Muscle layer of duodenum (tissue), 2 donors: ENCODE results near the gene RUNDC3A.
"Not testable (repeated sequence)": the region's sequence is repeated elsewhere in the genome, so short reads cannot be mapped to it uniquely, and the experiment has no call there.

ENCODE experiments used
- H3K27ac ChIP-seq: one replicate; pipeline ENCODE4 v1.7.0; 2013; ENCODE audit warnings: mild to moderate bottlenecking, low read length
- H3K27me3 ChIP-seq: one replicate; pipeline ENCODE4 v1.7.0; 2013; ENCODE audit warnings: low read depth, mild to moderate bottlenecking, control low read depth, low read length
- H3K36me3 ChIP-seq, 2 donors: one replicate each; pipeline ENCODE4 v1.7.0; 2013; ENCODE audit warnings: low read length in 2 of 2, control low read depth in 1 of 2, mild to moderate bottlenecking in 1 of 2; ENCODE audit not compliant: insufficient read depth in 2 of 2, control insufficient read depth in 1 of 2
- H3K4me1 ChIP-seq, 2 donors: one replicate each; pipeline ENCODE4 v1.7.0; 2013; ENCODE audit warnings: low read length in 2 of 2, mild to moderate bottlenecking in 2 of 2, control low read depth in 1 of 2, moderate library complexity in 1 of 2; ENCODE audit not compliant: insufficient read depth in 2 of 2, control insufficient read depth in 1 of 2
- H3K4me3 ChIP-seq, 2 donors: one replicate each; pipeline ENCODE4 v1.7.0; 2013; ENCODE audit warnings: low read length in 2 of 2, low read depth in 1 of 2, mild to moderate bottlenecking in 1 of 2
- H3K9me3 ChIP-seq, 2 donors: one replicate each; pipeline ENCODE4 v1.7.0; 2013; ENCODE audit warnings: low read length in 2 of 2, control low read depth in 1 of 2, mild to moderate bottlenecking in 1 of 2; ENCODE audit not compliant: control insufficient read depth in 1 of 2
- donor health status: healthy.

RUNDC3A gene

DNA sequence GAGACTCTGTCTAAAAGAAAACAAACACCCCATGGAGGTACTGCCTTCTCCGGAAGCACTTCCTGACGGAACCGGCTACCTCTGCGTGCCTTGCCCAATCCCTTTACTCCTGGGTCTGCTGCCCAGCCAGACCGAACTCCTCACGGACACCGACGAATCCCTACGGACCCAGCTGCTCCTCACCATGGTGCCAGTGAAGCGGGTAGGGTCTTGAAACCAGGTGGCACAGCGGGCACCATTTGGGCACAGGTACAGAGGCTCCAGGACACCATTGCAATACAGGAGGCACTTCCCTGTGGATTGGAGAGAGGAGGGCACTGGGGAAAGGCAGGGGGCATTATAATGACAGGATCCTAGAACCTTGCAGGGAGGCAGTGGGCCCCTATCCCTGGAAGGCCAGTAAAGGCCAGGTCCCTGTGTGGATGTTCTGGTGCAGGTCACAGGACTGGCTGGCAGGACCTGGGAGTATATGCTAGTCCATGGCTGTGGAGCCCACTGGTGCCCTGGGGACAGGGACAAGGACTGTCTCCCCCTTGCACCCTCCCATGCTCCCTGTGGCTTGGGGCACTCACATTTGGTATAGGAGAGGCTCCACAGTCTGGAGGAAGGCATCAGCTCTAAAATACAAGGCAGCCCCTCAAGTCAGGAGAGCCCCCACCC lies 14.0 kb downstream of the RUNDC3A start:
- H3K9me3 ChIP-seq, result no peaks in the 10 kb centered on the region
- peaks cover 3% of the 10 kb centered on the region for H3K27me3 ChIP-seq
- H3K4me1 ChIP-seq, result peaks cover 0 to 15% of the 10 kb centered on the region in 2 donors
- H3K27ac ChIP-seq, result no peak overlapping the region
- peaks cover 13 to 32% of the 10 kb centered on the region in 2 donors for H3K36me3 ChIP-seq
- H3K4me3 ChIP-seq, result no peak overlapping the region

DNA sequence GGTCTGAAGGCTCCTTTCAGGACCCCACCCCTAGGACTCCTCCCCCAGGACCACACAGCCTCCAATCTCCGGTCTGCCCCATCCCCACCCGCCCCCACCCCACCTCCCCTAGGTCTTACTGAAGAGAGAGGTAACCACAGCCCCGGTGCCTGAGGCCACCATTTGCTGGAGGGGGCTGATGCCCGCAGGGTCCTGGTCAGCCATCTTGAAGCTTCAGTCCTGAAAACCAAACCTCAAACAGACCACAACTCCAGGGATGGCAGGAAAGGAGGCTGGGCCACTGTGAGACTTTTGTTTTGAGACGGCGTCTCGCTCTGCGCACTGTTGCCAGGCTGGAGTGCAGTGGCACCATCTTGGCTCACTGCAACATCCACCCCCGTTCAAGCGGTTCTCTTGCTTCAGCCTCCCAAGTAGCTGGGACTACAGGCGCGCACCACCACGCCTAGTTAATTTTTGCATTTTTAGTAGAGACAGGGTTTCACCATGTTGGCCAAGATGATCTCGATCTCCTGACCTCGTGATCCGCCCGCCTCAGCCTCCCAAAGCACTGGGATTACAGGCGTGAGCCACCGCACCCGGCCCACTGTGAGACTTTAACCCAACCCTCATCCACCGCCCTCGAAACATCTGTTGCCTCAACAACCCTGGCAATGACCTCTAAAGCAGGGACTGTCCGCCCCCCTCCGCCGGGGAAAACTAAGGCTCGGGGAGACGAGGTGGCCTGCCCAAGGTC lies 15.1 kb downstream of the RUNDC3A start:
- no peaks in the 10 kb centered on the region for H3K9me3 ChIP-seq
- H3K36me3 ChIP-seq, result peaks cover 13 to 32% of the 10 kb centered on the region in 2 donors
- H3K27me3 ChIP-seq, result no peaks in the 10 kb centered on the region
- H3K4me3 ChIP-seq, result peak overlapping the region; percentile 71 to 96
- H3K27ac ChIP-seq, result peak overlapping the region; percentile 23
- H3K4me1 ChIP-seq, result peaks cover 0 to 15% of the 10 kb centered on the region in 2 donors

DNA sequence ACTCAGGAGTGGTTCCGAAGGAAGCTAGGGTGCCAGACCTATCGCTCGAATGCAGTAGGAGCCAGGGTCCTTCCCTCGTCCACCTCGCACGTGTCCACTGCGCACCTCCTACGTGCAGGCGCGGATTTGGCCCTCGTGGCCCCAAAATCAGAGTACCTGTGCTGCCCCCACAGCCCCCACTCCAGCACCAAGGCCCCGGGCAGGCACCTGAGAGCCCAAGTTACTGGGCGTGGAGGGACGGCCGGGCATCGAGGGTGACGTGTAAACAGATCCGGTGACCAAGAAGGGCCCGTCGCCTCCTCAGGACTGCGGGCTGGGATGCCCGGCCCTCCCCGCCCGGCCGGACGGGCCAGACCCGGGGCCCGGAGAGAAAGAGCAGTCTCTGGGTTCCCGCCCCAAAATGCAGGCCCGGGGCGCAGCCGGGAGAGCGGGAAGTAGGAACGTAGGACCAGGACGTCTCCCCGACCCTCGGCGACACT lies 15.7 kb downstream of the RUNDC3A start:
- H3K36me3 ChIP-seq, result peaks cover 13 to 32% of the 10 kb centered on the region in 2 donors
- peak overlapping the region; percentile 71 to 96 for H3K4me3 ChIP-seq
- H3K27ac ChIP-seq, result peak overlapping the region; percentile 23

DNA sequence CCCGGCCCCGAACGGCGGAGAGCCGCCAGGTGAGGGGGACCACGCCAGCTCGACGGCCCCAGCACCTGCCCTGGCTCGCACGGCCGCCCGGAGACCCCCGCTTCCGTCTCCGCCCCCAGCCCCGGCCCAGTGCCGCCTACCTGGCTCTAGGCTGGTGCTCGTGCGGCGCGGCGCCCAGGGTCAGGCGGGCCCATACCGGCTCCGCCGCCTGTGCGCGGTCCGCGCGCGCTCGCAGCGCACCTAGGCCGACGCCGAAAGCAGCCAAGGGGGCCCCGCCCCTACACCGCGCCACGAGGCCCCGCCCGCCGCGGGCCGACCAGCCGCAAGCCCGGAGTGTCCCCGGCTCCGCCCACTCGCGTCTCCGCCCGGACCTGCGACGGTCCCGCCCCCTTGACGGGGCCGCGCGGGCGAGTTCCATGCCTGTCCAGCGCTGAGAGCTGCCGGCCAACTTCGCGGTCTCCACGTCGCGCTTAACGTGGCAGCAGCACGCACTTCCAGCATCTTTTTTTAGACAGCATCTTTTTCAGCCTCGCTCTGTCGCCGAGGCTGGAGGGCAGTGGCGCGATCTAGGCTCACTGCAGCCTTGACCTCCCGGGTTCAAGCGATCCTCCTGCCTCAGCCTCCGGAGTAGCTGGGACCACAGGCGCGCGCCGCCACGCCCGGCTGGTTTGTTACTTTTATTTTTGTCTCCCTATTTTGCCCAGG lies 16.3 kb downstream of the RUNDC3A start, which contains the start of gene SLC25A39:
TSS of gene SLC25A39 (minus strand) at position 253 of the 705 bp plus-strand sequence. CDS start 1,261 bp downstream, outside the sequence.
- Histone ChIP-seq H3K36me3 (peaks cover 10 to 26% of the 10 kb centered on the region in 2 donors), H3K9me3 (no peaks in the 10 kb centered on the region), H3K27me3 (no peaks in the 10 kb centered on the region), H3K27ac (peak within 1 kb of the TSS; percentile 87), H3K4me3 (peak within 1 kb of the TSS; percentile 71 to 96), H3K4me1 (peaks cover 0 to 15% of the 10 kb centered on the region in 2 donors)

More for the DNA sequence above, 15.7 kb downstream of the RUNDC3A start:
- Histone ChIP-seq H3K9me3 (no peaks in the 10 kb centered on the region), H3K27me3 (no peaks in the 10 kb centered on the region), H3K4me1 (peaks cover 0 to 15% of the 10 kb centered on the region in 2 donors)

DNA sequence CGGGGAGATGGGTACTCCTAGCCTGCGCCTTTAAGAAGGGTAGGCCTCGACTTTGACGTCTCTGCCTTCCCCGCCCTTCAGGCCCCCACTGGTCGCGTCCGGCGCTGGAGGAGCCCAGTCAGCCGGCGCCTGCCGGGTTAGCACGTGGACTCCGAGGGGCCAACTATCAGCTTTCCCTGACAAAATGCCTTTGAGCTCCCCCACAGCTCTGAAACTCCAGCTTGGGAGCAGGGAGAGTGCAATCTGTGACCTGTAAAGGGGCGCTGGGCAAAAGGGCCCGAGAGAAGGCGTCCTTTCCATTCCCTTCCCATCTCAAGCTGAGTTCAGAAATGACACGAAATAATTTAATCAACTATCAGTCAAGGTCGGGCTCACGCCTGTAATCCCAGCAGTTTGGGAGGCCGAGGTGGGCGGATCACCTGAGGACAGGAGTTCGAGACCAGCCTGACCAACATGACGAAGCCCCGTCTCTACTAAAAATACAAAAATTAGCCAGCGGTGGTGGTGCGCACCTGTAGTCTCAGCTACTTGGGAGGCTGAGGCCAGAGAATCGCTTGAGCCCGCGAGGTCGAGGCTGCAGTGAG lies 18.6 kb downstream of the RUNDC3A start:
- Histone ChIP-seq H3K27ac (no peak overlapping the region), H3K27me3 (no peaks in the 10 kb centered on the region), H3K4me1 (peaks cover 0 to 20% of the 10 kb centered on the region in 2 donors), H3K9me3 (no peaks in the 10 kb centered on the region), H3K4me3 (peak overlapping the region in 1 of 2 donors; percentile 96), H3K36me3 (peaks cover 0 to 4% of the 10 kb centered on the region in 2 donors)

DNA sequence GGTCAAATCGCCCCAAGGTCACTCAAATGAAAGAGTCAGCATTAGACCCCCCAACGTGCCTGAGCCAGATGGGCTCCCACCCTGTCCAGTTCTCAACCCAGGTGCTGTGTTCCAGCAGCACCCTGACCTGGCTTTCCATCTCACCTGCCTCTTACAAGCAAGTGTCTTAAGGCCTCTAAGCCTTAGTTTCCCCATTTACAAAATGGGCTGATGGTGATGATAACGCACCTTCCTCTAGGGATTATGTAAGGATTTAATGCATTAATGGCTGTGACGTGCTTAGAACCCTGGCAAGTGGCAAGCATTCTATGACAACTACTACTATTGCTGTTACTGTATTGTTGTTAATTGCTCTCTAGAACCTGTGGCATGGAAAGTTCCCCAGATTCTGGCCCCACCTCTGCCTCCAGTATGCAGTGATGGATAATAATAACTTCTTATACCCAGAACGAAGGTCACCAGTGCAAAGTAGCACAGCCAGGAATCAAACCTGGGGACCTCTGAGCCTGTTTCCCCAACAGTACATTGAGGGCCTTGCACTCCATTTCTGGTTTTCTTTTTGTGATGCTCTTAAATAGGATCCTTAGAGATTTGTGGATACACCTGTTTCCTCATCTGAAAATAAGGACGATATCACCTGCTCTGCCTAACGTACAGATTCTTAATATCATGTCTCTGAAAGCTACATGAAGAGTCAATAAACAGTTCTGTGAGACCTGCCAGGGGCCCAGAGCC lies 19.5 kb downstream of the RUNDC3A start:
- Histone ChIP-seq H3K9me3 (no peaks in the 10 kb centered on the region), H3K4me3 (no peak overlapping the region), H3K27me3 (no peaks in the 10 kb centered on the region), H3K4me1 (peaks cover 0 to 20% of the 10 kb centered on the region in 2 donors), H3K27ac (no peak overlapping the region), H3K36me3 (no peaks in the 10 kb centered on the region)

DNA sequence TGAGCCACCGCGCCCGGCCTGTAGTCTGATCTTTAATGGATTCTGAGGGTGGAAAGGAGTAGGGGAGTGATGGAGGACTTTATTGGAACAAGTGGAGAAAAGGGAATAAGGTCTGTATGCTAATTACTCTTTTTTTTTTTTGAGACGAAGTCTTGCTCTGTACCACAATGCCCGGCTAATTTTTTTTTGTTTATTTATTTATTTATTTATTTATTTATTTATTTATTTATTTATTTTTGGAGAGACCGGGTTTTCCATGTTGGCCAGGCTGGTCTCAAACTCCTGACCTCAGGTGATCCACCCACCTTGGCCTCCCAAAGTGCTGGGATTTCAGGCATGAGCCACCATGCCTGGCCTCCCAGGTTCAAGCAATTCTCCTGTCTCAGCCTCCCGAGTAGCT lies 21.1 kb downstream of the RUNDC3A start:
- H3K27ac ChIP-seq, H3K4me3 ChIP-seq, H3K36me3 ChIP-seq, H3K9me3 ChIP-seq, H3K27me3 ChIP-seq: not testable (repeated sequence)
- peaks cover 0 to 11% of the 10 kb centered on the region in 2 donors for H3K4me1 ChIP-seq

DNA sequence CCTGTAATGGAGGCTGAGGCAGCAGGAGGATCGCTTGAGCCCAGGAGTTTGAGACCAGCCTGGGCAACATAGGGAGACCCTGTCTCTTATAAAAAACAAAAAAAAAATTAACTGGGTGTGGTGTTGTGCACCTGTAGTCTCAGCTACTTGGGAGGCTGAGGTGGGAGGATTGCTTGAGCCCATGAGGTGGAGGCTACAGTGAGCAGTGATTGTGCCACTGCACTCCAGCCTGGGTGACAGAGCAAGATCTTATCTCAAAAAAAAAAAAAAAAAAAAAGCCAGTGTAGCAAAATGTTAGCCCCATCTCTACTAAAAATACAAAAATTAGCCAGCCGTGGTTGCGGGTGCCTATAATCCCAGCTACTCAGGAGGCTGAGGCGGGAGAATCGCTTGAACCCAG lies 21.9 kb downstream of the RUNDC3A start:
- not testable (repeated sequence) for H3K4me3 ChIP-seq, H3K36me3 ChIP-seq, H3K27me3 ChIP-seq, H3K9me3 ChIP-seq, H3K27ac ChIP-seq
- H3K4me1 ChIP-seq, result peaks cover 0 to 11% of the 10 kb centered on the region in 2 donors

DNA sequence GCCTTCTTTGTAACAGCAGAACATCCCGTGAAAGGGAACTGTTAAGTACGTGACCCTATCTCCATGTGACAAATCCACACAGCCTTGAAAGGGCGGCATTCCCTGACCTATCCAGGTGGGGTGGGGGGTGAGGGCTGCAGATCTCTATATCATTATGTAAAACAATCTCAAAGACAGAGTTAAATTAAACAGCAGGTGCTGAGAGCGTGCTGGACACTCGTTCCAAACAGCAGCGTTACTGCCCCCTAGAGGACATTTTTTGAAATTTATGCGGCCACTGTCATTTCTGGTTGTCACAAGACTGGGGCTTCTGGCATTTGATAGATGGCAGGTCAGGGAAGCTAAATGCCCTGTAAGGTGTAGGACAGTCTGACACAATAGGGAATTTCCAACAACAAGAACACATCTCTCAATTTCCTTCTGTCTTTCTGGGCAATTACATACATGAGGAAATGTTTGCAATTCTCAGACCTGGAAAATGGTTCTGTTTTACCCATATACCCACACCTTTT lies 22.9 kb downstream of the RUNDC3A start:
- H3K9me3 ChIP-seq, result no peaks in the 10 kb centered on the region
- H3K36me3 ChIP-seq, result no peaks in the 10 kb centered on the region
- H3K27ac ChIP-seq, result no peak overlapping the region
- no peak overlapping the region for H3K4me3 ChIP-seq
- H3K4me1 ChIP-seq, result peaks cover 0 to 8% of the 10 kb centered on the region in 2 donors
- H3K27me3 ChIP-seq, result no peaks in the 10 kb centered on the region

DNA sequence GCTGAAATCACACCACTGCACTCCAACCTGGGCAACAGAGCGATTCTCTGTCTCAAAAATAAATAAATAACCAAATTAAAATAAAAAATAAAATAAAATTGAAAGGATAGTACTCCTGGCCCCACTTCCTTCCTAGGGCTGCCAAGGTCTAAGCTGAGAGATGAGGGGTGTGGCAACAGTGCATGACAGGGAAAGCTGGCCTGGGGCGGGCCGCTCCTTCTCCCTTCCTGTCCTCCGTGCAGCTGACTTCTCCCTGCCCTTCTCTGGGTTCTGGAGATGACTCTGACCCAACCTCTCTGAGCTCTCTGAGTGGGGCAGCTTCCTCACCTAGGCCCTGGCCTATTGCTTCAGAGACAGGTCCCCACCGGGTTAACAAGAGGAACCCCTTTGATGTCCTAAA lies 25.0 kb downstream of the RUNDC3A start:
- peaks cover 0 to 5% of the 10 kb centered on the region in 2 donors for H3K4me1 ChIP-seq
- no peak overlapping the region for H3K4me3 ChIP-seq
- no peaks in the 10 kb centered on the region for H3K36me3 ChIP-seq
- H3K27ac ChIP-seq, result no peak overlapping the region
- H3K9me3 ChIP-seq, result no peaks in the 10 kb centered on the region
- H3K27me3 ChIP-seq, result no peaks in the 10 kb centered on the region
